AG04449 (cell line): ENCODE results near the gene LAMA3.

Source experiments
- CTCF ChIA-PET: fragments of 350-600 bp; formaldehyde crosslinking; extraction: SDS; loops from one replicate; lab custom pipeline; 2021; ENCODE audit warnings: antibody characterized with exemption; lab: Yijun Ruan, JAX
- POLR2A ChIA-PET: fragments of 400-600, 350-600 bp; formaldehyde crosslinking; extraction: SDS; loops from one replicate; lab custom pipeline; 2020; ENCODE audit warnings: antibody characterized with exemption, inconsistent platforms; lab: Yijun Ruan, JAX
- DNase-seq: peaks from one replicate; pipeline ENCODE4 v3.0.0-alpha.2; 2010; ENCODE audit warnings: low read depth, low spot score
- H3K4me3 ChIP-seq: 2 replicates; pipeline ENCODE4 v1.5.1; 2011; ENCODE audit warnings: low read depth, mild to moderate bottlenecking, control low read depth, low read length
- CTCF ChIP-seq: IDR thresholded peaks from one replicate; pipeline ENCODE4 v1.5.1; 2011; ENCODE audit warnings: mild to moderate bottlenecking, moderate library complexity, low read length, control low read depth, inconsistent platforms; ENCODE audit not compliant: insufficient read depth; ENCODE audit errors: missing control alignments

LAMA3 gene

GRCh38 chr18:23885750-23886149 is 196.5 kb downstream of the LAMA3 start:
- CTCF ChIA-PET = interaction anchor here (1.0 kb wide), 1 partner anchor 233 kb away, joined by 3 read pairs; no protein-coding TSS in a partner anchor
- POLR2A ChIA-PET = no interaction called here
- no peak for TF ChIP-seq CTCF
- H3K4me3 ChIP-seq = no peak overlapping the region
- no peak for DNase-seq

DNA sequence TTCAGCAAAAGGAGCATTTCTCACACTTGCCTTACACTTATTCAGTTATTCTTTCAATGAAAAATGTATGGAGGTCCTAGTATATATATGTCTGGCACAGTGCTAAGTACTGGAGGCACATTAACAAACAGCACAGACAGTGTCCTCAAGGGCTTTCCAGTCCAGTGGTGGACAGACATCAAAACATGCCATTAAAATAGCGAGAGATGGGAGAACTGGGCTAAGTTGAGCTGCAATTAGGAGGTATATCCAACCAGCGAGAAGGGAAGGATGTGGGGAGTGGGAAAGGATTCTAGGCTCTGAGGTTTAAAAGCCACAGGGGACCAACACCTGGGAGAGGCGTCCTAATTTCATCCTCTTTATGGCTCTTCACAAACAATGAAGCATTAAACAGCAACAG is 197.8 kb downstream of the LAMA3 start:
- DNase-seq = no peak
- no peak overlapping the region for H3K4me3 ChIP-seq
- no peak for TF ChIP-seq CTCF
- ChIA-PET POLR2A (no interaction called here), CTCF (interaction anchor here (2.0 kb wide), 1 partner anchor 31 kb away, joined by 18 read pairs; no protein-coding TSS in a partner anchor)

DNA sequence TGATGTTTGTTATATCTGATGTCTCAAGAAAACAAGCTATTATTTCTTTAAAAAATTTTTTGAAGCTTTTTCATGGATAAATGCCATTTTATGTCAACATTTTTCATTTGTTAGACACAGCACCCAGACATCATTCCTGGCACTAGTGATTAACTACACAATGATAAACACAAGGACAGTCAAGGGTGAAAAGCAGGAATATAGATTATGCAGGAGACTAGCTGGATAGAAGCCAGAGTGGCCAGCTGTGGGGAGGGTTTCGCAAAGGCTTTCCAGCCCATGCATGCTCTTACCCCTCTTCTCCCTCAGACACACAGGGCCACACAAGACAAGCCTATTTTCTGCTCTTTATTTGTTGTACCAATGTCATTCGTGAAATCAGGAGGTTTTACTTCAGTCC is 198.2 kb downstream of the LAMA3 start:
- DNase-seq = no peak
- ChIA-PET CTCF (interaction anchor here (2.0 kb wide), 1 partner anchor 31 kb away, joined by 18 read pairs; no protein-coding TSS in a partner anchor), POLR2A (no interaction called here)
- no peak for TF ChIP-seq CTCF
- no peak overlapping the region for H3K4me3 ChIP-seq

- CTCF ChIA-PET = interaction anchor here (2.0 kb wide), 1 partner anchor 30 kb away, joined by 18 read pairs; no protein-coding TSS in a partner anchor
- DNase-seq = no peak
- POLR2A ChIA-PET = no interaction called here
Measured at GRCh38 chr18:23888881-23889280, 199.6 kb downstream of the LAMA3 start.

DNA sequence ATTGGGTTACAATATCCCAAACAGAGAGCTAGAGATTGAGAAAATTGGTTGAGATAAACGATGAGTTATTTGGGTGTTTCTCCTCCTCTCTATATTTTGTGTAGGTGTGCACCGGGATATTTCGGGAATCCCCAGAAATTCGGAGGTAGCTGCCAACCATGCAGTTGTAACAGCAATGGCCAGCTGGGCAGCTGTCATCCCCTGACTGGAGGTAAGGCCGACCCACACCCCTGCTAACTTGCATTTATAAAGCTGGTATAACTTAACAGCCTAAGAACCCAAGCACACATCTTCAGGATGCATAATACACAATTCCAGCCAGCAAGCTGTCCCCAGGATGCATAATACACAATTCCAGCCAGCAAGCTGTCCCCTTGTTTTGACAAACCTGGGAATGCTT is 200.7 kb downstream of the LAMA3 start:
- ChIA-PET CTCF (no interaction called here), POLR2A (no interaction called here)

More at GRCh38 chr18:23888881-23889280, 199.6 kb downstream of the LAMA3 start:
- no peak for TF ChIP-seq CTCF
- no peak overlapping the region for H3K4me3 ChIP-seq

DNA sequence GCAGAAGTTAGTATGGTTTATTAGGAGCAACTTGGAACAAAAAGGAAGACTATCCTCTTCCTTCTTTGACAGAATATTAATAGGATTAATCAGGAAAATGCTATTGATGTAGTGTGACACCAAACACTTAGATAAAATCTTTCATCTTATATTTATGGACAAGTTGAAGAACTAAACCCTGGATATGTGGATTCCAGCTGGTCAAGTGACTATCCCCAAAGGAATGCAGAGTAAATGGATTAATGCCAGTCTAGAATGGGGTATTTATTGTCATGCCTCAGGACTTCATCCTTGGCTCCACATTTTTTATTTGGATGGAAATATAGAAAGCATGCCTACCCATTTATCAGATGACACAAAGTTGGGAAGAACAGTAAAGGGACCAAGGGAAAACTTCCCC is 201.3 kb downstream of the LAMA3 start:
- ChIA-PET CTCF (no interaction called here), POLR2A (no interaction called here)
- H3K4me3 ChIP-seq = no peak overlapping the region
- DNase-seq = no peak
- TF ChIP-seq CTCF = no peak

More for the DNA sequence above, 200.7 kb downstream of the LAMA3 start:
- H3K4me3 ChIP-seq = no peak overlapping the region
- no peak for TF ChIP-seq CTCF
- no peak for DNase-seq
